Measurements from ENCODE around the gene RASD1. TPM values are rescaled to one million over a fixed set of nuclear protein-coding genes. Genes with fewer than 3 reads are reported as not detected.

The RASD1 gene
- total RNA-seq, 2 experiments from 2014 or later: 0.39 to 0.58 TPM

- Mint-ChIP-seq H3K36me3 (ENCODE audit: low read depth) (no peaks in the 10 kb centered on the region), H3K4me1 (ENCODE audit: low read depth) (no peaks in the 10 kb centered on the region), H3K27me3 (ENCODE audit: low read depth) (no peaks in the 10 kb centered on the region), H3K9me3 (ENCODE audit: insufficient read depth) (no peaks in the 10 kb centered on the region), H3K4me3 (no peak overlapping the region), H3K27ac (no peak overlapping the region)
- ChIA-PET POLR2A (no interaction called here), CTCF (interaction anchor here (1.1 kb wide), 1 partner anchor 182 kb away, joined by 3 read pairs; no protein-coding TSS in a partner anchor)
- no peak for DNase-seq
- ATAC-seq: no peak
These were observed 41.3 kb upstream of the RASD1 start for GRCh38 chr17:17537311-17538099.

GRCh38 chr17:17536702-17537101 lies 40.5 kb upstream of the RASD1 start:
- ATAC-seq (no peak), DNase-seq (no peak)
- POLR2A ChIA-PET: no interaction called here
- Mint-ChIP-seq H3K27ac (no peak overlapping the region), H3K36me3 (ENCODE audit: low read depth) (no peaks in the 10 kb centered on the region), H3K4me1 (ENCODE audit: low read depth) (no peaks in the 10 kb centered on the region), H3K4me3 (no peak overlapping the region), H3K9me3 (ENCODE audit: insufficient read depth) (no peaks in the 10 kb centered on the region), H3K27me3 (ENCODE audit: low read depth) (no peaks in the 10 kb centered on the region)
- CTCF ChIA-PET: no interaction called here

- Mint-ChIP-seq H3K36me3 (ENCODE audit: low read depth) (no peaks in the 10 kb centered on the region), H3K27ac (no peak overlapping the region), H3K4me3 (no peak overlapping the region), H3K27me3 (ENCODE audit: low read depth) (no peaks in the 10 kb centered on the region), H3K9me3 (ENCODE audit: insufficient read depth) (no peaks in the 10 kb centered on the region), H3K4me1 (ENCODE audit: low read depth) (no peaks in the 10 kb centered on the region)
- POLR2A ChIA-PET: no interaction called here
- CTCF ChIA-PET: no interaction called here
- no peak for DNase-seq
- ATAC-seq: no peak
These were observed 39.8 kb upstream of the RASD1 start for GRCh38 chr17:17535957-17536356.

GRCh38 chr17:17533901-17534441 lies 37.8 kb upstream of the RASD1 start:
- CTCF ChIA-PET: no interaction called here

GRCh38 chr17:17532991-17533390 lies 36.8 kb upstream of the RASD1 start:
- Mint-ChIP-seq H3K27ac (no peak overlapping the region), H3K9me3 (ENCODE audit: insufficient read depth) (no peaks in the 10 kb centered on the region), H3K4me3 (no peak overlapping the region), H3K4me1 (ENCODE audit: low read depth) (no peaks in the 10 kb centered on the region), H3K36me3 (ENCODE audit: low read depth) (no peaks in the 10 kb centered on the region), H3K27me3 (ENCODE audit: low read depth) (no peaks in the 10 kb centered on the region)
- ChIA-PET CTCF (no interaction called here), POLR2A (no interaction called here)
- no peak for ATAC-seq
- no peak for DNase-seq

More at GRCh38 chr17:17533901-17534441, 37.8 kb upstream of the RASD1 start:
- POLR2A ChIA-PET: no interaction called here
- H3K27me3 Mint-ChIP-seq (ENCODE audit: low read depth): no peaks in the 10 kb centered on the region
- DNase-seq: no peak
- no peaks in the 10 kb centered on the region for H3K9me3 Mint-ChIP-seq (ENCODE audit: insufficient read depth)
- H3K27ac Mint-ChIP-seq: no peak overlapping the region
- H3K4me3 Mint-ChIP-seq: no peak overlapping the region
- H3K36me3 Mint-ChIP-seq (ENCODE audit: low read depth): no peaks in the 10 kb centered on the region
- H3K4me1 Mint-ChIP-seq (ENCODE audit: low read depth): no peaks in the 10 kb centered on the region
- no peak for ATAC-seq

GRCh38 chr17:17531156-17531555 lies 35.0 kb upstream of the RASD1 start:
- no peak overlapping the region for H3K4me3 Mint-ChIP-seq
- H3K36me3 Mint-ChIP-seq (ENCODE audit: low read depth): no peaks in the 10 kb centered on the region
- H3K9me3 Mint-ChIP-seq (ENCODE audit: insufficient read depth): no peaks in the 10 kb centered on the region
- CTCF ChIA-PET: interaction anchor here (0.7 kb wide), 1 partner anchor 156 kb away, joined by 5 read pairs; no protein-coding TSS in a partner anchor
- H3K4me1 Mint-ChIP-seq (ENCODE audit: low read depth): no peaks in the 10 kb centered on the region
- POLR2A ChIA-PET: no interaction called here
- ATAC-seq: no peak
- H3K27me3 Mint-ChIP-seq (ENCODE audit: low read depth): no peaks in the 10 kb centered on the region
- DNase-seq: no peak
- no peak overlapping the region for H3K27ac Mint-ChIP-seq

GRCh38 chr17:17528696-17529652 lies 32.8 kb upstream of the RASD1 start:
- Mint-ChIP-seq H3K4me3 (no peak overlapping the region), H3K9me3 (ENCODE audit: insufficient read depth) (no peaks in the 10 kb centered on the region), H3K4me1 (ENCODE audit: low read depth) (no peaks in the 10 kb centered on the region), H3K27me3 (ENCODE audit: low read depth) (no peaks in the 10 kb centered on the region), H3K27ac (no peak overlapping the region), H3K36me3 (ENCODE audit: low read depth) (no peaks in the 10 kb centered on the region)
- CTCF ChIA-PET: interaction anchor here (1.4 kb wide), 1 partner anchor 32 kb away, joined by 3 read pairs; no protein-coding TSS in a partner anchor
- ATAC-seq (no peak), DNase-seq (no peak)
- POLR2A ChIA-PET: no interaction called here

GRCh38 chr17:17527956-17528500 lies 31.8 kb upstream of the RASD1 start:
- CTCF ChIA-PET: interaction anchor here (1.4 kb wide), 1 partner anchor 31 kb away, joined by 3 read pairs; no protein-coding TSS in a partner anchor

GRCh38 chr17:17527534-17527933 lies 31.3 kb upstream of the RASD1 start:
- Mint-ChIP-seq H3K4me1 (ENCODE audit: low read depth) (no peaks in the 10 kb centered on the region), H3K4me3 (no peak overlapping the region), H3K36me3 (ENCODE audit: low read depth) (no peaks in the 10 kb centered on the region), H3K27ac (no peak overlapping the region), H3K27me3 (ENCODE audit: low read depth) (no peaks in the 10 kb centered on the region), H3K9me3 (ENCODE audit: insufficient read depth) (no peaks in the 10 kb centered on the region)
- ChIA-PET CTCF (no interaction called here), POLR2A (no interaction called here)
- no peak for ATAC-seq
- no peak for DNase-seq

More at GRCh38 chr17:17527956-17528500, 31.8 kb upstream of the RASD1 start:
- no peak for ATAC-seq
- no peaks in the 10 kb centered on the region for H3K27me3 Mint-ChIP-seq (ENCODE audit: low read depth)
- no peaks in the 10 kb centered on the region for H3K4me1 Mint-ChIP-seq (ENCODE audit: low read depth)
- POLR2A ChIA-PET: no interaction called here
- H3K27ac Mint-ChIP-seq: no peak overlapping the region
- no peak for DNase-seq
- H3K36me3 Mint-ChIP-seq (ENCODE audit: low read depth): no peaks in the 10 kb centered on the region
- no peaks in the 10 kb centered on the region for H3K9me3 Mint-ChIP-seq (ENCODE audit: insufficient read depth)
- no peak overlapping the region for H3K4me3 Mint-ChIP-seq

GRCh38 chr17:17526369-17526768 lies 30.2 kb upstream of the RASD1 start:
- Mint-ChIP-seq H3K27ac (no peak overlapping the region), H3K27me3 (ENCODE audit: low read depth) (no peaks in the 10 kb centered on the region), H3K9me3 (ENCODE audit: insufficient read depth) (no peaks in the 10 kb centered on the region), H3K4me1 (ENCODE audit: low read depth) (no peaks in the 10 kb centered on the region), H3K4me3 (no peak overlapping the region), H3K36me3 (ENCODE audit: low read depth) (no peaks in the 10 kb centered on the region)
- ChIA-PET POLR2A (no interaction called here), CTCF (no interaction called here)
- DNase-seq (no peak), ATAC-seq (no peak)

GRCh38 chr17:17525956-17526355 lies 29.8 kb upstream of the RASD1 start:
- ChIA-PET CTCF (no interaction called here), POLR2A (no interaction called here)
- Mint-ChIP-seq H3K36me3 (ENCODE audit: low read depth) (no peaks in the 10 kb centered on the region), H3K9me3 (ENCODE audit: insufficient read depth) (no peaks in the 10 kb centered on the region), H3K4me1 (ENCODE audit: low read depth) (no peaks in the 10 kb centered on the region), H3K4me3 (no peak overlapping the region), H3K27me3 (ENCODE audit: low read depth) (no peaks in the 10 kb centered on the region), H3K27ac (no peak overlapping the region)
- DNase-seq (no peak), ATAC-seq (no peak)

GRCh38 chr17:17525311-17525710 lies 29.1 kb upstream of the RASD1 start:
- ChIA-PET POLR2A (no interaction called here), CTCF (no interaction called here)
- Mint-ChIP-seq H3K27me3 (ENCODE audit: low read depth) (no peaks in the 10 kb centered on the region), H3K36me3 (ENCODE audit: low read depth) (no peaks in the 10 kb centered on the region), H3K4me3 (no peak overlapping the region), H3K9me3 (ENCODE audit: insufficient read depth) (no peaks in the 10 kb centered on the region), H3K4me1 (ENCODE audit: low read depth) (no peaks in the 10 kb centered on the region), H3K27ac (no peak overlapping the region)
- DNase-seq (no peak), ATAC-seq (no peak)

All from activated CD8-positive, alpha-beta T cell treated with anti-CD3 and anti-CD28 coated beads, Interleukin-2, amount 10 ng/mL, durations not matched to agents 7 days and 5 days (primary cell).